K562 (cell line): Measurements from ENCODE around the gene RSU1. TPM values are rescaled to one million over a fixed set of nuclear protein-coding genes. Genes with fewer than 3 reads are reported as not detected.

ENCODE experiments used
- ATAC-seq: fragments of 200-7000 bp; cut with Tn5 transposase; 3 replicates; pipeline ENCODE4 v1.9.1; 2020; ENCODE audit warnings: moderate library complexity
- BruUV-seq: library from RNA; stranded (reverse); fragments of 400-500 nt; replicated peaks from 2 replicates; lab custom pipeline; 2021; lab: Mats Ljungman, UMichigan
- CTCF ChIA-PET: fragments of 300-600 bp; formaldehyde crosslinking; extraction: SDS; loops from one replicate; lab custom pipeline; 2021; ENCODE audit warnings: low intra/inter-chr PET ratio; lab: Yijun Ruan, JAX
- POLR2A ChIA-PET: fragments of 300-600, 350-650 bp; sonication (Branson Sonifier 250); formaldehyde crosslinking; extraction: SDS; loops from one replicate; lab custom pipeline; 2021; ENCODE audit warnings: antibody characterized with exemption, inconsistent platforms; lab: Yijun Ruan, JAX
- DNase-seq, 4 experiments: peaks; one replicate each; pipeline versions ENCODE4 v3.0.0 to v3.0.0-alpha.2; 2011 to 2018; ENCODE audit warnings: low spot score in 3 of 4, mixed read lengths in 3 of 4; ENCODE audit errors: extremely low read depth in 1 of 4
- FAIRE-seq: peaks from 2 replicates; lab custom pipeline; 2011; peaks lifted over from hg19 to GRCh38; lab: Jason Lieb, UNC
- H2AFZ ChIP-seq: 2 replicates; pipeline ENCODE4 v1.6.0; 2011; ENCODE audit warnings: low read depth, low read length, control low read depth, inconsistent platforms
- H3K27ac ChIP-seq: fragments of 200-600 bp; 3 replicates; pipeline ENCODE4 v1.8.0; 2011; ENCODE audit warnings: low read depth, mild to moderate bottlenecking, control low read depth, inconsistent platforms, low read length, moderate library complexity, mixed read lengths; ENCODE audit errors: extremely low read depth
- H3K27me3 ChIP-seq, 2 experiments: fragments of 300-600 bp in 1 of 2; 2 replicates in 1 of 2; 3 replicates in 1 of 2; pipeline versions ENCODE4 v1.6.0 to v1.8.0; 2011; ENCODE audit warnings: inconsistent platforms in 2 of 2, low read length in 2 of 2, mild to moderate bottlenecking in 1 of 2, mixed read lengths in 1 of 2, moderate library complexity in 1 of 2; ENCODE audit not compliant: control insufficient read depth in 2 of 2, insufficient read depth in 2 of 2
- H3K36me3 ChIP-seq: fragments of 300-600 bp; 3 replicates; pipeline ENCODE4 v1.8.0; 2011; ENCODE audit warnings: mild to moderate bottlenecking, low read length, inconsistent platforms; ENCODE audit not compliant: control insufficient read depth, insufficient read depth
- H3K4me1 ChIP-seq, 2 experiments: fragments of 200-600 bp in 1 of 2; replicated peaks in 1 of 2; 2 replicates in 1 of 2; 3 replicates in 1 of 2; pipeline versions ENCODE4 v1.5.1 to v1.8.0; 2011; ENCODE audit warnings: inconsistent platforms in 2 of 2, low read length in 2 of 2, mild to moderate bottlenecking in 1 of 2, mixed read lengths in 1 of 2, moderate library complexity in 1 of 2; ENCODE audit not compliant: control insufficient read depth in 2 of 2, insufficient read depth in 2 of 2
- H3K4me2 ChIP-seq: 2 replicates; pipeline ENCODE4 v1.6.1; 2011; ENCODE audit warnings: low read length, control low read depth, inconsistent platforms, mixed read lengths; ENCODE audit not compliant: insufficient read depth
- H3K4me3 ChIP-seq: fragments of 200-600 bp; sonication (generic), shearing (Covaris generic); 2 replicates; pipeline ENCODE4 v1.5.1; 2016; ENCODE audit warnings: control low read depth, inconsistent platforms
- H3K79me2 ChIP-seq: fragments of 200-600 bp; 3 replicates; pipeline ENCODE4 v1.8.0; 2011; ENCODE audit warnings: low read length, inconsistent platforms; ENCODE audit not compliant: control insufficient read depth, insufficient read depth
- H3K9ac ChIP-seq, 2 experiments: 2 replicates each; pipeline versions ENCODE4 v1.6.0 to v1.6.1; 2011; ENCODE audit warnings: low read depth in 2 of 2, low read length in 2 of 2, control low read depth in 1 of 2, inconsistent platforms in 1 of 2, mild to moderate bottlenecking in 1 of 2, mixed read lengths in 1 of 2; ENCODE audit not compliant: insufficient read depth in 1 of 2
- H3K9me1 ChIP-seq: one replicate; pipeline ENCODE4 v1.6.0; 2011; ENCODE audit warnings: inconsistent platforms, mild to moderate bottlenecking, low read length, moderate library complexity; ENCODE audit not compliant: control insufficient read depth, insufficient read depth
- H3K9me3 ChIP-seq: replicated peaks from 2 replicates; pipeline ENCODE4 v1.5.1; 2011; ENCODE audit warnings: low read depth, low read length, inconsistent platforms; ENCODE audit not compliant: control insufficient read depth, insufficient read depth
- H4K20me1 ChIP-seq: replicated peaks from 2 replicates; pipeline ENCODE4 v1.6.1; 2011; ENCODE audit warnings: low read length, inconsistent platforms, mixed read lengths; ENCODE audit not compliant: control insufficient read depth, insufficient read depth
- CBX3 ChIP-seq, 2 experiments: IDR thresholded peaks; 1 replicate in 1 of 2; 2 replicates in 1 of 2; pipeline ENCODE4 v1.6.1; 2012; ENCODE audit warnings: inconsistent platforms in 2 of 2, low read length in 2 of 2, borderline replicate concordance in 1 of 2, control low read depth in 1 of 2
- CEBPG ChIP-seq, 3 experiments: fragments of 200-800 bp in 1 of 3; sonication (Bioruptor generic) in 1 of 3; sonication (generic) in 1 of 3; formaldehyde crosslinking in 1 of 3; IDR thresholded peaks in 2 of 3; conservative IDR thresholded peaks in 1 of 3; 2 replicates each; pipeline versions ENCODE4 v1.6.1 to v1.8.0; 2016 to 2022; ENCODE audit warnings: missing compliant biosample characterization in 2 of 3, missing genetic modification characterization in 2 of 3, mild to moderate bottlenecking in 1 of 3, missing genetic modification reagents in 1 of 3
- CTBP1 ChIP-seq: fragments of 450-650 bp; IDR thresholded peaks from 2 replicates; pipeline ENCODE4 v1.6.1; 2016; ENCODE audit warnings: borderline replicate concordance
- ETV1 ChIP-seq: fragments of 450-650 bp; conservative IDR thresholded peaks from 2 replicates; pipeline ENCODE4 v1.6.1; 2016; ENCODE audit warnings: missing genetic modification characterization, control low read depth, low read depth, missing compliant biosample characterization
- KAT2B ChIP-seq: IDR thresholded peaks from one replicate; pipeline ENCODE4 v1.6.1; 2012; ENCODE audit warnings: low read depth, mild to moderate bottlenecking, control low read depth, inconsistent platforms, low read length, moderate library complexity
- KDM1A ChIP-seq, 2 experiments: fragments of 450-650 bp; IDR thresholded peaks; 2 replicates each; pipeline ENCODE4 v1.6.1; 2016; ENCODE audit warnings: mild to moderate bottlenecking in 2 of 2
- NCOA1 ChIP-seq: fragments of 450-650 bp; IDR thresholded peaks from 2 replicates; pipeline ENCODE4 v1.6.1; 2016; ENCODE audit warnings: low read depth
- NFRKB ChIP-seq: fragments of 450-650 bp; IDR thresholded peaks from 2 replicates; pipeline ENCODE4 v1.6.1; 2016; ENCODE audit warnings: low read depth
- NFYB ChIP-seq: IDR thresholded peaks from 2 replicates; pipeline ENCODE4 v1.6.1; 2011; ENCODE audit warnings: mild to moderate bottlenecking, moderate library complexity; ENCODE audit not compliant: insufficient read length; ENCODE audit errors: extremely low read depth
- OTX1 ChIP-seq: fragments of 450-650 bp; formaldehyde crosslinking; IDR thresholded peaks from 2 replicates; pipeline ENCODE4 v1.4.0; 2022; ENCODE audit warnings: mild to moderate bottlenecking
- TFAM ChIP-seq: fragments of 250-450 bp; sonication (Bioruptor Pico); conservative IDR thresholded peaks from 2 replicates; pipeline ENCODE4 v1.5.0; 2021; ENCODE audit warnings: mild to moderate bottlenecking, moderate library complexity
- ZFX ChIP-seq: sonication (generic); formaldehyde crosslinking; IDR thresholded peaks from 2 replicates; pipeline ENCODE4 v1.8.0; 2022; ENCODE audit warnings: mild to moderate bottlenecking, missing genetic modification reagents, moderate library complexity
- ZNF444 ChIP-seq: fragments of 250-450 bp; sonication (Bioruptor Pico); IDR thresholded peaks from 2 replicates; pipeline ENCODE4 v1.4.0; 2020; ENCODE audit warnings: mild to moderate bottlenecking, moderate library complexity
- ZNF57 ChIP-seq: fragments of 450-650 bp; formaldehyde crosslinking; IDR thresholded peaks from 2 replicates; pipeline ENCODE4 v1.4.0; 2020; ENCODE audit warnings: mild to moderate bottlenecking, moderate library complexity
- ZNF778 ChIP-seq: fragments of 450-650 bp; formaldehyde crosslinking; IDR thresholded peaks from 2 replicates; pipeline ENCODE4 v1.4.0; 2020; ENCODE audit warnings: mild to moderate bottlenecking, moderate library complexity
- ZNF830 ChIP-seq: fragments of 250-450 bp; sonication (Bioruptor Pico); IDR thresholded peaks from 2 replicates; pipeline ENCODE4 v1.5.0; 2021; ENCODE audit warnings: mild to moderate bottlenecking
- WGBS: fragments of 100-300 bp; shearing (Covaris generic); methylation state at CpG from one replicate; pipeline ENCODE4 v1.1.6; 2016; ENCODE audit warnings: low coverage, mixed read lengths; ENCODE audit not compliant: insufficient coverage; ENCODE audit errors: missing lambda C conversion rate; 5-methylcytosine and 5-hydroxymethylcytosine counted together
- in situ Hi-C: fragments of 300-500 bp; cut with MboI; formaldehyde crosslinking; loops from 4 replicates; pipeline ENCODE4 v1.15.0; 2018; ENCODE audit warnings: inconsistent platforms, mixed read lengths
- intact Hi-C: fragments of 100-400 bp; cut with micrococcal nuclease; formaldehyde crosslinking; loops from 2 replicates; pipeline ENCODE4 v1.14.2; 2022
- polyA plus RNA-seq, 8 experiments: library from polyadenylated mRNA; depleted of rRNA in 4 of 8; stranded (reverse) in 5 of 8; unstranded in 3 of 8; fragments of >200 nt; fragmentation: Nextera tagmentation in 2 of 8; fragmentation: Illumina TruSeq in 1 of 8; extraction: Ambion mirVana in 2 of 8; extraction: Trizol in 1 of 8; gene quantifications; 2 replicates each; pipeline versions ENCODE4 v1.2.1 to v1.2.3, GENCODE V29; 2011 to 2014; ENCODE audit warnings: inconsistent platforms in 1 of 8, missing spikeins in 1 of 8
- total RNA-seq, 7 experiments: library from RNA; depleted of rRNA in 6 of 7; stranded (reverse); fragments of >200 nt in 6 of 7; fragmentation: Illumina TruSeq in 2 of 7; extraction: Trizol in 2 of 7; gene quantifications; 2 replicates each; pipeline versions ENCODE4 v1.2.1 to v1.2.3, GENCODE V29; 2011 to 2021; ENCODE audit warnings: low replicate concordance in 1 of 7
- TF ChIP-seq, protein P1 (sequence below), 2 experiments: fragments of 200-800 bp in 1 of 2; sonication (Bioruptor generic) in 1 of 2; sonication (generic) in 1 of 2; formaldehyde crosslinking in 1 of 2; IDR thresholded peaks in 1 of 2; conservative IDR thresholded peaks in 1 of 2; 2 replicates each; pipeline versions ENCODE4 v1.5.0 to v1.6.1; 2016 to 2020; ENCODE audit warnings: missing compliant biosample characterization in 1 of 2, missing genetic modification characterization in 1 of 2, missing genetic modification reagents in 1 of 2
- TF ChIP-seq, protein P2 (sequence below): fragments of 450-650 bp; IDR thresholded peaks from 2 replicates; pipeline ENCODE4 v1.6.1; 2016; ENCODE audit warnings: antibody characterized with exemption

The RSU1 gene
- total and polyA plus RNA-seq, 9 of the 15 experiments (the other 6 are each of a cell fraction or from before 2014, with no cell fraction given) = 18.8 to 67.3 (median 31.5) TPM

DNA sequence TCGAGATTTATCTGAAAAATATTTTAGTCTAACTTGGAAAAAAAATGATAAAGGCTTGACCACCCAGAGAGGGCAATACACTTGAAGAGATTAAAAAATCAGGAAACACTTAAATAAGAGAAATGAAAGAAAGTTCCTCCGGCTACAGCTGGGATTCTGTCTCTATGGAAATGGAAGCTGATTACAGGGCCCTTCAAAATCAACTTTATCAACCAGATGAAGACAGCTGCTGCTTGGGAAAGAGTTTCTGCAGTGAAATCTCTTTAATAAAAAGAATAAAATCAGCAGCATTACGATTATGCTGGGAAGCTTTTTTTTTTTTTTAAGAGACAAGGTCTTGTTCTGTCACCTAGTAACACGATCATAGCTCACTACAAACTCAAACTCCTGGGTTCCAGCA, 4.5 kb downstream of the RSU1 start (continued):
- no peak for TF ChIP-seq ZNF778 (CRISPR knock-in tag)
- TF ChIP-seq, all 486 proteins: peak for 0

DNA sequence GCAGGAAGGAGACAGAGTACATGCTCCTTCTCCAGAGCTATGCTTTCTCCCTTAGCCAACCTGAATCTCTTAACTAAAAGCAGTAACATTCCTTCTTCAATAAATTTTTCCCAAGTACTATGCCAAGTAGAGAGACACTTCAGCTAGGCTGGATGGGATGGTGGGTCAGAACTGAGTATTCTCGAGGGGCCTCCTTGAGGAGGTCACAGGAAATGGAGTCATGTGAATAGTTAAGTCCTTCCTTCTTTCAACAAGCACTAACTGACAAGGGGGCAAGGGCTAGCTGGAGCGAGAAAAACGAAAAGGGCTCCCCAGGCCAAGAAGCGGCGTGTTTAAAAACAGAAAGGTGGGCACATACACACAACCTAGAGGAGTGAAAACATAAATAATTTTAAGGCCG, 5.5 kb downstream of the RSU1 start:
- ATAC-seq (no peak), DNase-seq (no peak), FAIRE-seq (no peak)
- ChIA-PET POLR2A (no interaction called here), CTCF (interaction anchor here (0.7 kb wide), 1 partner anchor 683 kb away, joined by 3 read pairs; no protein-coding TSS in a partner anchor)
- H3K9ac ChIP-seq = no peak overlapping the region
- H4K20me1 ChIP-seq = no peaks in the 10 kb centered on the region
- H3K79me2 ChIP-seq = peaks cover 7% of the 10 kb centered on the region
- WGBS = 87% methylated on average over 6 of the region's 6 CpGs
- no peaks in the 10 kb centered on the region for H3K9me1 ChIP-seq
- peaks cover 2 to 7% of the 10 kb centered on the region in 2 experiments; a peak in 4 of 5 replicates for H3K4me1 ChIP-seq
- TF ChIP-seq ZFX (CRISPR knock-in tag) = no peak
- no peak for TF ChIP-seq NCOA1
- TF ChIP-seq OTX1 (CRISPR knock-in tag) = no peak
- no peak for TF ChIP-seq ZNF57 (CRISPR knock-in tag)
- no peak for TF ChIP-seq ZNF830 (CRISPR knock-in tag)
- TF ChIP-seq CTBP1 = no peak
- TF ChIP-seq CBX3 (IDR thresholded peaks at IDR 0.05; ENCODE audit: borderline replicate concordance in 1 of 2, low read length in 2 of 2) = no peak
- no peak for TF ChIP-seq TFAM (CRISPR knock-in tag)
- TF ChIP-seq KAT2B = no peak
- TF ChIP-seq, protein P1, sequence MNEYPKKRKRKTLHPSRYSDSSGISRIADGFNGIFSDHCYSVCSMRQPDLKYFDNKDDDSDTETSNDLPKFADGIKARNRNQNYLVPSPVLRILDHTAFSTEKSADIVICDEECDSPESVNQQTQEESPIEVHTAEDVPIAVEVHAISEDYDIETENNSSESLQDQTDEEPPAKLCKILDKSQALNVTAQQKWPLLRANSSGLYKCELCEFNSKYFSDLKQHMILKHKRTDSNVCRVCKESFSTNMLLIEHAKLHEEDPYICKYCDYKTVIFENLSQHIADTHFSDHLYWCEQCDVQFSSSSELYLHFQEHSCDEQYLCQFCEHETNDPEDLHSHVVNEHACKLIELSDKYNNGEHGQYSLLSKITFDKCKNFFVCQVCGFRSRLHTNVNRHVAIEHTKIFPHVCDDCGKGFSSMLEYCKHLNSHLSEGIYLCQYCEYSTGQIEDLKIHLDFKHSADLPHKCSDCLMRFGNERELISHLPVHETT (CRISPR knock-in tag; conservative IDR thresholded peaks at IDR 0.05 in 1 of 2, IDR thresholded peaks at IDR 0.05 in 1 of 2) = no peak
- TF ChIP-seq ZNF778 (CRISPR knock-in tag) = no peak
- TF ChIP-seq KDM1A (IDR thresholded peaks at IDR 0.05) = no peak
- TF ChIP-seq ETV1 (tag) = no peak
- TF ChIP-seq NFYB = no peak
- TF ChIP-seq ZNF444 (CRISPR knock-in tag) = no peak
- TF ChIP-seq, protein P2, sequence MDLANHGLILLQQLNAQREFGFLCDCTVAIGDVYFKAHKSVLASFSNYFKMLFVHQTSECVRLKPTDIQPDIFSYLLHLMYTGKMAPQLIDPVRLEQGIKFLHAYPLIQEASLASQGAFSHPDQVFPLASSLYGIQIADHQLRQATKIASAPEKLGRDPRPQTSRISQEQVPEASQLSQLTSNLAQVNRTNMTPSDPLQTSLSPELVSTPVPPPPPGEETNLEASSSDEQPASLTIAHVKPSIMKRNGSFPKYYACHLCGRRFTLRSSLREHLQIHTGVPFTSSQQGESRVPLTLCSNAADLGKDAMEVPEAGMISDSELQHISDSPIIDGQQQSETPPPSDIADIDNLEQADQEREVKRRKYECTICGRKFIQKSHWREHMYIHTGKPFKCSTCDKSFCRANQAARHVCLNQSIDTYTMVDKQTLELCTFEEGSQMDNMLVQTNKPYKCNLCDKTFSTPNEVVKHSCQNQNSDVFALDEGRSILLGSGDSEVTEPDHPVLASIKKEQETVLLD = no peak
- no peak for TF ChIP-seq NFRKB
- no peak for TF ChIP-seq CEBPG (CRISPR knock-in tag; IDR thresholded peaks at IDR 0.05)
- no peak for TF ChIP-seq CEBPG (tag; conservative IDR thresholded peaks at IDR 0.05 in 1 of 2, IDR thresholded peaks at IDR 0.05 in 1 of 2)
- intact Hi-C loops = no loop called here
- no peak overlapping the region for H2AFZ ChIP-seq
- no TSS peak for BruUV-seq
- no peaks in the 10 kb centered on the region for H3K9me3 ChIP-seq
- H3K4me2 ChIP-seq = no peak overlapping the region
- no peaks in the 10 kb centered on the region for H3K27me3 ChIP-seq
- no peak overlapping the region for H3K27ac ChIP-seq
- H3K4me3 ChIP-seq = no peak overlapping the region
- no peaks in the 10 kb centered on the region for H3K36me3 ChIP-seq
- in situ Hi-C loops = loop anchor here (25.0 kb wide), 1 partner anchor 924 kb away; no protein-coding TSS in a partner anchor
